Left kidney (tissue), 2 donors: ENCODE measurements around the gene SSB. TPM values are rescaled to one million over a fixed set of nuclear protein-coding genes. Genes with fewer than 3 reads are reported as not detected.
"Not testable (repeated sequence)": the region's sequence is repeated elsewhere in the genome, so short reads cannot be mapped to it uniquely, and the experiment has no call there.

ENCODE experiments used
- DNase-seq: peaks from one replicate; pipeline ENCODE4 v3.0.0-alpha.2; 2013
- polyA plus RNA-seq: library from polyadenylated mRNA; unstranded; fragments of 120-200 nt; gene quantifications from one replicate; pipeline ENCODE4 v1.2.1, GENCODE V29; 2013; ENCODE audit not compliant: insufficient read length

The SSB gene
- polyA plus RNA-seq, 1 donor = 201 TPM

- DNase-seq = no peak
These were observed 22.9 kb upstream of the SSB start for GRCh38 chr2:169775765-169776164.

DNA sequence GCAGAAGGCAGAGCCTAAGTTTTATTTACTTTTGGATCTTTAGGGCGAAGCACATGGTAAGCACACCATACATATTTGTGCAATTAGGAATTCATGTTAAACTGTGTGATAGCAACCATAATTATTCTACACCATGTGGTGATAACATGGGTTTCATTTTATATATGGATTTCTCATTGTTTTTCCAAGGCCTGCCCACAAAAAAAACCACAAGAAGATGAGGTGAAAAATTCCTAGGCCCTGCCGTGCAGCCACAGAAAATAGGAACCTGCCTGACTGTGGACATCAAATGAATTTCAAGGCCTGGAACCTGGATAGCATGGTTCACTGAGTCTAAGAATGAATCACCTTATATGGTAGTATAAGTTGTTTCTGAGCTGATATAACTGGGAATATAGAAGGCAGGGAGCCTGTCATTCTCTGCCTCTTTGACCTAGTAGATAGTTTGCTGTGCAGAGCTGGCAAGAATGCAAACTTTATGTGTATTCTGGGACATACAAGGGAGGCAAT is 22.4 kb upstream of the SSB start:
- no peak for DNase-seq

GRCh38 chr2:169778446-169778845 is 20.2 kb upstream of the SSB start:
- DNase-seq = no peak

DNA sequence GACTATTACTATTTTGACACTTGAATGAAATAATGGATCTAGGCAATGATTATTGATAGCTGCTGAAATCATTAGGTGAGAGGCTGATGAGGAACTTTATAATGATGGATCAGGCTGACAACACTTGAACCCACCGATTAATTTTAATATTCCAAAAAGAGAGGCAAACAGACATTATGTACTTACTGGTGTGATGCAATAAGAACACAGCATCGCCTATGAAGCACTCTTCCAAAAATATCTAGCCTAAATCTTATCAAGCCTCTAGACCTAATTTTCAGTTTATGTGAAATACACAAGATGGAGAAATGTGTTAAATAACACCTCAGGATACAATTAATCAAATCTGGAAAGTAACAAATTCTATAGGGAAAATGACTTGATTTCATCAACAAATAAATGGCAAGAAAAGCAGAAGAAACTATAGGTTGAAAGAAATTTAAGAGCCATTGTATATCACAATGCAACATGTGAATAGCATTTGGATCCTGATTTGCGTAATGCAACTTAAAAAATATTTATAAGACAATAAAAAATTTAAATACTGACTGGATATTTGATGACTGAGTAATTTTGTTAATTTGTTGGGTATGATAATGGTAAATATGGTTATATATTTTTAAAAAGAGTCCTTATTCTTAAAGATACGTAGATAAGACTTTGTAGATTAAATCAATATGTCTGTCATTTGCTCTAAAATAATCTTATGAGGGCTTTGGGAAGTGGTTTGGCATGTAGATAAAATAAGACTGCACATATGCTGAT is 17.2 kb upstream of the SSB start:
- no peak for DNase-seq

GRCh38 chr2:169782513-169782912 is 16.2 kb upstream of the SSB start:
- DNase-seq = no peak

DNA sequence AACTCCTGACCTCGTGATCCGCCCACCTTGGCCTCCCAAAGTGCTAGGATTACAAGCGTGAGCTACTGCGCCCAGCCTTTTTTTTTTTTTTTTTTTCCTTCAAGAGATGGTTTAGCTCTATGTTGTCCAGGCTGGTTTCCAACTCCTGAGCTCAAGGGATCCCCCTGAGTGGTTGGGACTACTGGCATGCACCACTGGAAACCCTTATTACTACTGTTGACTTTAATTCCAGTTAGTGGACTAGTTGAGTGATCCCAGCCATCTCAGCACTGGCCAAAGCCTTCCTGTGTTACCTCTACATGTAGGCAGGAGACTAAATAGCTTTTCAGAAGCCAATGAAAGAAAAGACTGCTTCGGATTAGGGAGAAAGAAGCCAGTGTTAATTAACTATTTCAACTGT is 8.1 kb upstream of the SSB start:
- no peak for DNase-seq

GRCh38 chr2:169795181-169795580 is 3.5 kb upstream of the SSB start:
- DNase-seq = no peak

GRCh38 chr2:169796441-169796840 is 2.2 kb upstream of the SSB start:
- no peak for DNase-seq

DNA sequence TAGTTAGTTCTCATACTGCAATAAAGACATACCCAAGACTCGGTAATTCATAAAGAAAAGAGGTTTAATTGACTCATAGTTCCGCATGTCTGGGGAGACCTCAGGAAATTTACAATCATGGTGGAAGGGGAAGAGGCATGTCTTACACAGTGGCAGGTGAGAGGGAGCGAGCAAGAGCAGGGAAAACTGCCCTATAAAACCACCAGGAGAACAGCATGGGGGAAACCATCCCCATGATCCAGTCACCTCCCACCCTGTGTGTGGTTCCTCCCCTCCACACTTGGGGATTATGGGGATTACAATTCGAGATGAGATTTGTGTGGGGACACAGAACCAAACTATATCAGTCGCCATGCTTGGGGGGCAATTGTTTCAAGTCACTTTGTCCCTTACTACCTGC is 1.1 kb upstream of the SSB start:
- no peak for DNase-seq

DNA sequence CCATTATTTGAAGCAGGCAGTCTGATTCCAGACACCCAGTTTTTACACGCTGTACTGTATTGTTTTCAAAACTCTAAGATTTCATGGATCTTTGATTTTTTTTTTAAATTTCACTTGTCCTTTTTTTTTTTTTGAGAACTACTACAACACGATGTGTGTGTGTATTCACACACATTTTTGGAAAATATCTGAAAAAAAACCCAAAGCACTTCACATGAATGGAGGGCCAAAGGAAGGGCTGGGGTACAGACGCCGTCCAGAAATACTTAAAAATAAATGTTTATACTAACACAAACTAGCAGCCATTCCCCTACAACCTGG is 314 bp upstream of the SSB start:
- DNase-seq = no peak

DNA sequence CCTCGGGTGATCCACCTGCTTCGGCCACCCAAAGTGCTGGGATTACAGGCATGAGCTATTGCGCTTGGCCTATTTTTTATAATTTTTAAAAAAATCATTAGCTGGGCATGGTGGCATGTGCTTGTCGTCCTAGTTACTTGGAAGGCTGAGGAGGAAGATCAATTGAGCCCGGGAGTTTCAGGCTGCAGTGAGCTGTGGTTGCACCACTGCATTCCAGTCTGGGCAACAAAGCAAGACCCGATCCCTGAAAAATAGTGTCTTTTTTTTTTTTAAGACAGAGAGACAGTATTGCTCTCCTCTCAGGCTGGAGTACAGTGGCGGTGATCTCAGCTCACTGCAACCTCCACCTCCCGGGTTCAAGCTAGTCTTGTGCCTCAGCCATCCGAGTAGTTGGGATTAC is 4.8 kb downstream of the SSB start:
- DNase-seq = no peak

- no peak for DNase-seq
These were observed 7.9 kb downstream of the SSB start for GRCh38 chr2:169806586-169806985.

DNA sequence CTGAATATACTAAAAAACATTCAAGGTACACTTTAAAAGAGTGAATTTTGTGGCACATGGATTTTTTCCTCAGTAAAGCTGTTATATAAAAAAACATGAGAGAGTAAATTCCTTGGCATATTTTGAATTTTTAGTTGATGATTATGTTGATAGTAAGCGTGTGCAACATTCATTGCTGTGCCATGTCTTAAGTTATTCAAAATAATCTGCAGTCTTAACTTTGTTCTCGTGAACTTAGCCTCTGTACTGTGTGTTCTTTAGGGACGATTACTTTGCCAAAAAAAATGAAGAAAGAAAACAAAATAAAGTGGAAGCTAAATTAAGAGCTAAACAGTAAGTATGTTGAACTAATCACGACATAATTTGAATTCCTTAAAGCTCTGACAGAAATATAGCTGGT is 9.6 kb downstream of the SSB start:
- no peak for DNase-seq

DNA sequence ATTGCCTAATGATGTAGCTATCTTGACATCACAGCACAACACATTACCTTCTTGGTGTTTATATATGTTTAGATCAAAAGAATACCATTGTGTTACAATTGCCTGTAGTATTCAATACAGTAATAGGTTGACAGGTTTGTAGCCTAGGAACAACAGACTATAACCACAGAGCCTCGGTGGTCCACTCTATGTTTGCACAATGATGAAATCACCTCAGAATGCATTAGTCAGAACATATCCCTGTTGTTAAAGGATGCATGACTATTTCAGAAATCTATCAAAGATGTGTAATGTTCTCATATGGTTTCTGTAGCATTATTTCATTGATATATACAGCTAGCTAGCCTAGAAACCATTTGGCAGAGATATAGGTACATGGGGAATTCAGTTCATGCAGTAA is 17.2 kb downstream of the SSB start:
- no peak for DNase-seq

- not testable (repeated sequence) for DNase-seq
These were observed 18.3 kb downstream of the SSB start for GRCh38 chr2:169816961-169817360.

GRCh38 chr2:169817369-169817768 is 18.7 kb downstream of the SSB start:
- DNase-seq = not testable (repeated sequence)

GRCh38 chr2:169818241-169818640 is 19.6 kb downstream of the SSB start:
- no peak for DNase-seq

DNA sequence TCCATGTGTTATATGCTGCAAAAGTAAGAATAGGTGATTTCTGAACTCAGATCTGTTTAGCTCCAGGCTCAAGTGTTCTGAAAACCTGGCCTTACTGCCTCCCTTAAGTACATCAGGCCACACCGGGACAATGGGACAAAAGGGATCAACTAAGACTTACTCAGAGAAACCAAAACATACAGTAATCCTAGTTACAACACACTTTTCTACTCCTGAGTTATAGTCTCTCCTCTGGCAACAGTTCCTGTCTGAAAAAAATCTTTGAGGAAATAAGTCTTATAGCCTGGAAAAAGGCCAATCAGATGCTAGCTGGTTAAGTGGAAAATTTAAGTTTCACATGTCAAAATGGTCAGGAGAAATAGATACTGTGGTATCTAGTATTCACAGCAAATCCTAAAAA is 20.4 kb downstream of the SSB start:
- no peak for DNase-seq

DNA sequence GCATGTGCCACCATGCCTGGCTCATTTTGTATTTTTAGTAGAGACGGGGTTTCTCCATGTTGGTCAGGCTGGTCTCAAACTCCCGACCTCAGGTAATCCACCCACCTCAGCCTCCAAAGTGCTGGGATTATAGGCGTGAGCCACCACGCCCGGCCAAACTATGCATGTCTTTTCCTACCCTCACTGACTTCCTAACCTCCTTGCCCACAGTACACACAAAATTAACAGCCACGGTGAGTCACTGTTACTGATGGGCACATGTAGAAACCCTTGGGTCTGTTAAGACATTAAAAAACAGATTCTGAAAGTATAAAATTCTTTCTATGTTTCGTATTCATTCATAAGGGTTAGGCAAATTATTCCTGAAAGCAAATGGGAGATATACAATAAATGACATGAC is 21.4 kb downstream of the SSB start:
- DNase-seq = not testable (repeated sequence)

DNA sequence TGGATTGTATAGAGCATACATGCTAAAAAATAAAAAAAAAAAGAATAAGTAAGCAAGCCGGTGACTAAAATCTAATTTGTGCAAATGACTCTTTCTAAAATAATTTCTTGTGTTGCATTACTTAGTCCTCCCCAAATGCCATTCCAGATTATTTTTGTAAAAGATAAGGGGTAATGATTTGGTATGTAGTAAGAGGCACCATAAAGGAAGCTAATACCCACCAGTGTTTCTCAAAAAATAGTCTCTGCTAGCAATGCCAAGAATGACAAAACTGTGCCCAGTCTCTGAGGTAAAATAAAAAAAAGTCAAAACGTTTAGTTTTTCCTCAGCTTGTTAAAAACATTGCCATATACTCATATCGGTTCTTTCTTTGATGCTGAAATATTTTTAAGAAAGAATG is 23.4 kb downstream of the SSB start:
- DNase-seq = no peak

- no peak for DNase-seq
These were observed 24.2 kb downstream of the SSB start for GRCh38 chr2:169822785-169823392.

DNA sequence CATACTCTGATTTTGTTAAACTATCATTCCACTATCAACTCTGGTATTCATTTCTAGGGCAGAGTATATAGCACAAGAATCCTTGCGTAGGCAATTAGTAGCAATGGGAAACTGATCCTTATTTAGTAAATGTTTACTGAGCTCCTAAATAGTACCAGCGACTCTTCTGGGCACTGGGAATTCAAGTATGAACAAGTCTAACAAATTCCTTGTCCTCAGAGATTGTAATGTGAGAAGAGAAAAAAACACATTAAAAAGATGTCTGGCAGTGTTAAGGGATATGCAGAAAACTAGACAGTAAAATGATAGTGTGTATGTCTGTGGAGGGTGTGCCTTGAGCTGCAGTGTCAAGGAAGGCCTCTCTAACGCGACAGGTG is 25.3 kb downstream of the SSB start:
- DNase-seq = no peak

GRCh38 chr2:169824373-169825333 is 26.0 kb downstream of the SSB start, which contains the start of gene METTL5:
TSS of gene METTL5 (minus strand) at chr2:169824905. CDS start at chr2:169824597, 308 bp downstream.
- peak; percentile 86 for DNase-seq
